CD4-positive, alpha-beta T cell treated with Interleukin-15 for 4 hours (primary cell): ENCODE results near the gene NR1H3.
"Not testable (repeated sequence)": the region's sequence is repeated elsewhere in the genome, so short reads cannot be mapped to it uniquely, and the experiment has no call there.

ENCODE experiments used
- DNase-seq: peaks from one replicate; pipeline ENCODE4 v3.0.0-alpha.2; 2020; ENCODE audit warnings: low spot score

NR1H3 gene

DNA sequence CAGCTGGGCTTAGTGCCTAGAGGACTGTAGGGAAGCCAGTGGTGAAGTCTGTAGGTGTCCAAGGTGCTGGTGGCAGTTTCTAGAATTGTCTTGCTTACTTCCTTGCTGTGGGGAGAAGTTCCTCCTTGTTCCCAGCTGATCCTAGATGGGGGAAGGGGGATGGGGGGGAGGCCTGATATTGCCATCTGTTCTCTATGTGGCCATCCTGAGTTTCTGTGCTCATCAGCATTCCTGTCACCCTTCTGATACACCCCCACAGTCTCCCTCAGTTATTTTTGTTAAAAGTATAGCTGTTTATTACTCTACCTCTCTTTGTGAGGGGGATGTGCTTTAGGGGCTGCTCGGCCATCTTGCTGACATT lies 48.7 kb downstream of the NR1H3 start:
- DNase-seq, result no peak

- DNase-seq, result no peak
Measured at GRCh38 chr11:47308050-47308823, 50.4 kb downstream of the NR1H3 start.

DNA sequence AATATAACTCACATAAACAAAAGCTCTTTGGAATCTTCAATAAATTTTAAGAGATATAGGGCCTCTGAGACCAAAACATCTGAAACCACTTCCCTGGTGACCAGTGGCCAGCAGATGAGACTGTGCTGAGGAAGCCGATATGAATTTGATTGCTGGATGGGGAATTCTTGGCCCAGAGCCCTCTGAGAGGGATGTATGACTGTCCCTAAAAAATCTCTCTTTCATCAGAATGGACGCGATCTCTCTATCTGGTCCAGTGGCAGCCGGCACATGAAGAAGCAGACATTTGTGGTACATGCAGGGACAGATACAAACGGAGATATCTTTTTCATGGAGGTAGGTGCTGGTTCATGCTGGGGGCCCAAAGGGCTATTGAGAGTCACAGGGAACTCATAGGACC lies 57.2 kb downstream of the NR1H3 start:
- DNase-seq, result no peak

- DNase-seq, result not testable (repeated sequence)
Measured at GRCh38 chr11:47316501-47316900, 58.7 kb downstream of the NR1H3 start.

DNA sequence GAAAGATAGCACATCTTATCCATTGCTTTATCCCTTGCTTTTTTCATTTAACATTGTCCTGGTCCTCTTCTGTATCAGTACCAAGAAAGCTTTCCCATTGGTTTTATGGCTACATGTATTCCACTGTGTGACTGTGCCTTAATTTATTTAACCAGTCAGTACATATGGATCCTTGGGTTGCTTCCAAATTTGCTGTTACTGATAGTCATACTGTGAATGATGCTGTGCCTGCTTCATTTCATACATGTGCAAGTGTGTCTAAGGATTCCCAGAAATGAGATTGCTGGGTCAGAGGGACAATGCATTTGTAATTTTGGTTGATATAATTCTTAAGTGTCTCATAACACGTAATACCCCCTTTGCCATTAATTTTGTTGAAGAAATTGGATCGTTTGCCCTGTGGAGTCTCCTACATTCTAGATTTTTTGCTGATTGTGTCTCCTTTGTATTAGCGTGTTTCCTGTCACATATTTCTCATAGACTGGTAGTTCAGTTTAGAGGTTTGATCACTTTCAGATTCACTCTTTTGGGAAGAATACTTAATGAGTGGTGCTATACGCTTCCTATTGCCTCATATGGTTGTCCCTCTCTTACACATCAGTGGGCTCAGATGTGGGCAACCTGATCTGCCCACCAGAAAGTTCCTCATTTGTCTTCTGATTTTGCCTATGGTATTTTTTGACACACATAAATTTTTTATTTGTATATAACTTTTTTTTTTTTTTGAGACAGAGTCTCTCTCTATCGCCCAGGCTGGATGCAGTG lies 59.5 kb downstream of the NR1H3 start:
- no peak for DNase-seq

- no peak for DNase-seq
Measured at GRCh38 chr11:47318166-47318565, 60.4 kb downstream of the NR1H3 start.
